ENCODE measurements around the gene ABL1. TPM values are rescaled to one million over a fixed set of nuclear protein-coding genes. Genes with fewer than 3 reads are reported as not detected.
A peak's percentile ranks its signal among the peaks of the same experiment; 100 is the strongest.

Gene ABL1
- total RNA-seq, 1 donor from 2014 or later, result 118 TPM

DNA sequence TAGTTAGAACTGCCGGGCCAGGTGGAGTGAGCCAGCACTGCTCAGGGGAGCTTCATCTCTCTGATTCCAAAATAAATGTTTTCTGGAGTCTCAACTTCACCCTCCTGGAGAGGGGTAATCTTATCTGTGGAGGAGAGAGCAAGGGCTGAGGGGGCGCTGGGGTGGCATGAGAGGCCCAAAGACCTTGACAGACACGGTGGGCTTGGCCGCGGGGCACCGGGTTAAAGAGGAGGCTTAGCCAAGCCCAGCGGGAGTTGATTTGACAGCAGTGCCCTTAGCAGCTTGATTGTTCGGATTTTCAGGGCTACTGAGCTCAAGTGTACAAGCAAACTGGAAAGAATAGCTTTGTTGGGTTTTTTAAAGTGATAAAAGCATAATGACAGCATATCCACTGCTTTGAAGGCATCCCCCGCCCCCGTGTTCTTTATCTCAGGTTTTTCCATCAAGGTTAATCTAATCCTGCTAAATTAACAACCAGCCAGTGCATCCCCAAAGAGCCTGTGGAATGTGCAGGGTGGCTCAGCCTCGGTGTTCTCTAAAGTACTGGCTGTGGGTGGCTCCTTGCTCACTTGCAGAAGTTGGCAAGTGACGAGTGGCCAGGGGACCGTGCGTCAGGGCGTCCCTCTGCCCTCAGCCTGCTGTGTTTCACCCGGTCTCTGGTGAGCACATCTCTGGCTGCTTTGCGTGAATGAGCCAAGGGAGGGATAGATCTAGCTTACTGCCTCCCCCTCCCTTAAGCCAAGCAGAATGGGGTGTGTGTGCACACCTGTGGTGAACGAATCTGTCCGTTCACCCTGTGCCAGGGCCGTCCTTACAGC lies 56.0 kb downstream of the ABL1 start:
- H3K36me3 Mint-ChIP-seq (ENCODE audit: unreplicated experiment), result peaks cover 5% of the 10 kb centered on the region
- peaks cover 7% of the 10 kb centered on the region for H3K27me3 Mint-ChIP-seq (ENCODE audit: unreplicated experiment)
- TF ChIP-seq CTCF (IDR thresholded peaks at IDR 0.05; ENCODE audit: partially characterized antibody, unreplicated experiment), result no peak
- no peak for DNase-seq
- H3K4me1 Mint-ChIP-seq (ENCODE audit: low read depth, unreplicated experiment), result peaks cover 21% of the 10 kb centered on the region
- H3K27ac Mint-ChIP-seq (ENCODE audit: unreplicated experiment), result peak overlapping the region; percentile 43
- H3K4me3 Mint-ChIP-seq (ENCODE audit: unreplicated experiment), result no peak overlapping the region
- H3K9me3 Mint-ChIP-seq (ENCODE audit: unreplicated experiment), result peaks cover 10% of the 10 kb centered on the region

GRCh38 chr9:130891688-130892476 lies 56.8 kb downstream of the ABL1 start:
- H3K27me3 Mint-ChIP-seq (ENCODE audit: unreplicated experiment), result peaks cover 7% of the 10 kb centered on the region
- H3K4me3 Mint-ChIP-seq (ENCODE audit: unreplicated experiment), result peak overlapping the region; percentile 49
- TF ChIP-seq CTCF (IDR thresholded peaks at IDR 0.05; ENCODE audit: partially characterized antibody, unreplicated experiment), result no peak
- H3K36me3 Mint-ChIP-seq (ENCODE audit: unreplicated experiment), result peaks cover 5% of the 10 kb centered on the region
- H3K9me3 Mint-ChIP-seq (ENCODE audit: unreplicated experiment), result peaks cover 10% of the 10 kb centered on the region
- peak overlapping the region; percentile 59 for H3K27ac Mint-ChIP-seq (ENCODE audit: unreplicated experiment)
- peaks cover 21% of the 10 kb centered on the region for H3K4me1 Mint-ChIP-seq (ENCODE audit: low read depth, unreplicated experiment)
- DNase-seq, result no peak

DNA sequence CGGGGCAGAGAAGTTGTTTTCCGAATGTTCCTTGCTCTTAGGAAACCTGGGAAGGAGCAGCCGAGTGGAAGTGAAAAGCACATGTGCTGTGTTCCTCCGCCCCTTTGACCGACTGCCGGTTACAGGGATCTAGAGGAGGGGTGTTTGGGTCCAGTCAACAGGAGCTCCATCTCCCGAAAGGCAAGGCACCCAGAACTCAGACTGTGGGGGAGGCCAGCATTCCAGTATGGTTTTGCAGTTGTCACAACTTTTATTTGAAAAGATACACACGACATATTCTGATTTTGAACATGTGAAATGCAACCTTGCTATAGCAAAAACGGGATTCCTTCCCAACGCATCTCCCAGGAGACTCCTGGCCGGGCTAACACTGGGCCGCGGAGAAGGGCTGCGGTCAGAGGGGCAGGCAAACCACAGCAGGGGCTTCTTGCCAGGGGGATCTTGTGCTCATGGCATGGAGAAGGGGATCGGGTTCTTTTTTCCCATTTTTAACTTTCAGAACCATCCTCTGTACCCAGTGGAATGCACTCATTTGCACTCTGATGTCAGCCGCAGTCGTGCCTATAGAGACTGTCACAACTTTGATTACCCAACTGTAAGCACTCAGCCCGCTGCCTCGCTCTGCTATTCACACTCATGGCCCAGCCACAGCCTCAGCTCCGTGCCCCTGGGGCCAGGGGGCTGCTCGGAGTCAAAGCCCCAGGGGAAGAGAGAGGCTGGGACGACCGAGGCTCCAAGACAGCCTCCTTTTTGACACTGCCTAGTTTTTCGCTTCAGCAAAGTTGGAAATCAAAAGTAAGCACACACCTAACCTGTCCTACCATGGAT lies 57.6 kb downstream of the ABL1 start:
- TF ChIP-seq CTCF (IDR thresholded peaks at IDR 0.05; ENCODE audit: partially characterized antibody, unreplicated experiment), result no peak
- H3K4me1 Mint-ChIP-seq (ENCODE audit: low read depth, unreplicated experiment), result peaks cover 21% of the 10 kb centered on the region
- no peaks in the 10 kb centered on the region for H3K36me3 Mint-ChIP-seq (ENCODE audit: unreplicated experiment)
- H3K4me3 Mint-ChIP-seq (ENCODE audit: unreplicated experiment), result no peak overlapping the region
- peaks cover 8% of the 10 kb centered on the region for H3K9me3 Mint-ChIP-seq (ENCODE audit: unreplicated experiment)
- H3K27me3 Mint-ChIP-seq (ENCODE audit: unreplicated experiment), result peaks cover 5% of the 10 kb centered on the region
- H3K27ac Mint-ChIP-seq (ENCODE audit: unreplicated experiment), result no peak overlapping the region
- DNase-seq, result no peak

GRCh38 chr9:130893341-130894101 lies 58.5 kb downstream of the ABL1 start:
- no peak for TF ChIP-seq CTCF (IDR thresholded peaks at IDR 0.05; ENCODE audit: partially characterized antibody, unreplicated experiment)
- Mint-ChIP-seq H3K4me1 (ENCODE audit: low read depth, unreplicated experiment) (peaks cover 21% of the 10 kb centered on the region), H3K4me3 (ENCODE audit: unreplicated experiment) (no peak overlapping the region), H3K9me3 (ENCODE audit: unreplicated experiment) (peaks cover 8% of the 10 kb centered on the region), H3K27ac (ENCODE audit: unreplicated experiment) (no peak overlapping the region), H3K36me3 (ENCODE audit: unreplicated experiment) (no peaks in the 10 kb centered on the region), H3K27me3 (ENCODE audit: unreplicated experiment) (peaks cover 7% of the 10 kb centered on the region)
- no peak for DNase-seq

Measured in glutamatergic neuron (in vitro differentiated cells).